ENCODE data around the gene POLK. TPM values are rescaled to one million over a fixed set of nuclear protein-coding genes. Genes with fewer than 3 reads are reported as not detected.

The POLK gene
- polyA plus RNA-seq, 1 experiment: 30.9 TPM

GRCh38 chr5:75632321-75632720 is 120.6 kb downstream of the POLK start:
- POLR2A ChIA-PET: no interaction called here
- H3K27me3 ChIP-seq (ENCODE audit: control insufficient read depth, insufficient read depth, low read length): no peaks in the 10 kb centered on the region

GRCh38 chr5:75637949-75638348 is 126.3 kb downstream of the POLK start:
- no peaks in the 10 kb centered on the region for H3K27me3 ChIP-seq (ENCODE audit: control insufficient read depth, insufficient read depth, low read length)
- no peaks in the 10 kb centered on the region for H3K9me3 ChIP-seq (ENCODE audit: control insufficient read depth, insufficient read depth, low read length)
- ChIA-PET CTCF (no interaction called here), POLR2A (no interaction called here)
- no peak overlapping the region for H3K27ac ChIP-seq (ENCODE audit: low read depth, low read length)
- H3K4me3 ChIP-seq (ENCODE audit: low read depth, low read length): no peak overlapping the region
- no peak for DNase-seq (ENCODE audit: low read depth, low spot score)
- no peak for TF ChIP-seq CTCF (IDR thresholded peaks at IDR 0.05; ENCODE audit: low read depth, low read length)

More at GRCh38 chr5:75632321-75632720, 120.6 kb downstream of the POLK start:
- H3K4me3 ChIP-seq (ENCODE audit: low read depth, low read length): no peak overlapping the region
- no peaks in the 10 kb centered on the region for H3K9me3 ChIP-seq (ENCODE audit: control insufficient read depth, insufficient read depth, low read length)
- no peak for TF ChIP-seq CTCF (IDR thresholded peaks at IDR 0.05; ENCODE audit: low read depth, low read length)
- H3K27ac ChIP-seq (ENCODE audit: low read depth, low read length): no peak overlapping the region
- CTCF ChIA-PET: no interaction called here
- DNase-seq (ENCODE audit: low read depth, low spot score): no peak

- TF ChIP-seq CTCF (IDR thresholded peaks at IDR 0.05; ENCODE audit: low read depth, low read length): no peak
- no peaks in the 10 kb centered on the region for H3K9me3 ChIP-seq (ENCODE audit: control insufficient read depth, insufficient read depth, low read length)
- H3K27ac ChIP-seq (ENCODE audit: low read depth, low read length): no peak overlapping the region
- H3K4me3 ChIP-seq (ENCODE audit: low read depth, low read length): no peak overlapping the region
- DNase-seq (ENCODE audit: low read depth, low spot score): no peak
- POLR2A ChIA-PET: no interaction called here
- no peaks in the 10 kb centered on the region for H3K27me3 ChIP-seq (ENCODE audit: control insufficient read depth, insufficient read depth, low read length)
- CTCF ChIA-PET: interaction anchor here (1.7 kb wide), 1 partner anchor 41 kb away, joined by 7 read pairs; no protein-coding TSS in a partner anchor
Observed at GRCh38 chr5:75639535-75640311, 128.0 kb downstream of the POLK start.

GRCh38 chr5:75640395-75640794 is 128.7 kb downstream of the POLK start:
- Histone ChIP-seq H3K4me3 (ENCODE audit: low read depth, low read length) (no peak overlapping the region), H3K27me3 (ENCODE audit: control insufficient read depth, insufficient read depth, low read length) (no peaks in the 10 kb centered on the region), H3K27ac (ENCODE audit: low read depth, low read length) (no peak overlapping the region), H3K9me3 (ENCODE audit: control insufficient read depth, insufficient read depth, low read length) (no peaks in the 10 kb centered on the region)
- no peak for TF ChIP-seq CTCF (IDR thresholded peaks at IDR 0.05; ENCODE audit: low read depth, low read length)
- DNase-seq (ENCODE audit: low read depth, low spot score): no peak
- ChIA-PET POLR2A (no interaction called here), CTCF (interaction anchor here (1.2 kb wide), 1 partner anchor 41 kb away, joined by 4 read pairs; no protein-coding TSS in a partner anchor)

GRCh38 chr5:75640826-75641225 is 129.1 kb downstream of the POLK start:
- no peak for DNase-seq (ENCODE audit: low read depth, low spot score)
- POLR2A ChIA-PET: no interaction called here
- no peak overlapping the region for H3K27ac ChIP-seq (ENCODE audit: low read depth, low read length)
- H3K9me3 ChIP-seq (ENCODE audit: control insufficient read depth, insufficient read depth, low read length): no peaks in the 10 kb centered on the region
- no peak overlapping the region for H3K4me3 ChIP-seq (ENCODE audit: low read depth, low read length)
- no peaks in the 10 kb centered on the region for H3K27me3 ChIP-seq (ENCODE audit: control insufficient read depth, insufficient read depth, low read length)
- TF ChIP-seq CTCF (IDR thresholded peaks at IDR 0.05; ENCODE audit: low read depth, low read length): no peak
- CTCF ChIA-PET: interaction anchor here (1.2 kb wide), 1 partner anchor 40 kb away, joined by 4 read pairs; no protein-coding TSS in a partner anchor
